Activated B cell treated with CpG ODN at 0.5 μM for 24 hours (primary cell): ENCODE results near the gene PFN1. TPM values are rescaled to one million over a fixed set of nuclear protein-coding genes. Genes with fewer than 3 reads are reported as not detected.
"Not testable (repeated sequence)": the region's sequence is repeated elsewhere in the genome, so short reads cannot be mapped to it uniquely, and the experiment has no call there.

Experiments used
- ATAC-seq: fragments of 200-7000 bp; cut with Tn5 transposase; one replicate; pipeline ENCODE4 v1.10.0; 2021; ENCODE audit warnings: low read depth, mild to moderate bottlenecking, moderate library complexity
- CTCF ChIA-PET: fragments of 350-600 bp; sonication (Branson Sonifier 250); formaldehyde crosslinking; loops from one replicate; lab custom pipeline; 2021; ENCODE audit warnings: antibody characterized with exemption; lab: Charles Lee
- POLR2A ChIA-PET: fragments of 350-600 bp; sonication (Branson Sonifier 250); formaldehyde crosslinking; loops from one replicate; lab custom pipeline; 2021; ENCODE audit warnings: antibody characterized with exemption; lab: Charles Lee
- DNase-seq: peaks from one replicate; pipeline ENCODE4 v3.0.0; 2022
- H3K27ac Mint-ChIP-seq: one replicate; pipeline ENCODE4 v1.8.0; 2020; ENCODE audit warnings: mixed read lengths
- H3K27me3 Mint-ChIP-seq: one replicate; pipeline ENCODE4 v1.8.0; 2021; ENCODE audit warnings: mixed read lengths
- H3K36me3 Mint-ChIP-seq: one replicate; pipeline ENCODE4 v1.8.0; 2021; ENCODE audit warnings: low read depth, mixed read lengths
- H3K4me1 Mint-ChIP-seq: one replicate; pipeline ENCODE4 v1.8.0; 2021; ENCODE audit warnings: mixed read lengths
- H3K4me3 Mint-ChIP-seq: one replicate; pipeline ENCODE4 v1.8.0; 2020; ENCODE audit warnings: mild to moderate bottlenecking, mixed read lengths
- H3K9me3 Mint-ChIP-seq: one replicate; pipeline ENCODE4 v1.8.0; 2020; ENCODE audit warnings: mixed read lengths
- CTCF ChIP-seq: fragments of 200-600 bp; IDR thresholded peaks from one replicate; pipeline ENCODE4 v1.8.0; 2022; ENCODE audit warnings: antibody characterized with exemption, mild to moderate bottlenecking
- intact Hi-C: fragments of 100-400 bp; cut with micrococcal nuclease; formaldehyde crosslinking; loops from one replicate; pipeline ENCODE4 v1.15.1; 2024
- total RNA-seq: library from RNA; stranded (reverse); gene quantifications from 2 replicates; pipeline ENCODE4 v1.2.3, GENCODE V29; 2022

Gene PFN1
- total RNA-seq, 1 donor from 2014 or later: 1,072 TPM

GRCh38 chr17:4933646-4934045 lies 14.7 kb downstream of the PFN1 start:
- no peak for TF ChIP-seq CTCF
- ATAC-seq (no peak), DNase-seq (no peak)
- Mint-ChIP-seq H3K36me3 (peaks cover 22% of the 10 kb centered on the region), H3K4me3 (no peak overlapping the region), H3K9me3 (no peaks in the 10 kb centered on the region), H3K27me3 (peaks cover 15% of the 10 kb centered on the region), H3K4me1 (peaks cover 41% of the 10 kb centered on the region), H3K27ac (no peak overlapping the region)
- CTCF ChIA-PET: no interaction called here
- POLR2A ChIA-PET: interaction anchor here (0.6 to 1.2 kb wide), 3 partner anchors 15 to 833 kb away, joined by 4 to 6 read pairs (median 4); partner anchors contain the start of gene PFN1
- intact Hi-C loops: loop anchor here (5.0 kb wide), 1 partner anchor 34 kb away; the partner anchor contains the start of gene SPAG7

- H3K36me3 Mint-ChIP-seq: peaks cover 15% of the 10 kb centered on the region
- no peak overlapping the region for H3K4me3 Mint-ChIP-seq
- ATAC-seq: no peak
- peaks cover 35% of the 10 kb centered on the region for H3K4me1 Mint-ChIP-seq
- ChIA-PET POLR2A (interaction anchor here (1.1 to 1.7 kb wide), 5 partner anchors 12 to 84 kb away, joined by 3 to 9 read pairs (median 5); partner anchors contain the start of genes C17orf107, PFN1 and SPAG7), CTCF (no interaction called here)
- H3K27ac Mint-ChIP-seq: no peak overlapping the region
- intact Hi-C loops: loop anchor here (5.0 kb wide), 1 partner anchor 35 kb away; the partner anchor contains the start of gene SPAG7
- peaks cover 15% of the 10 kb centered on the region for H3K27me3 Mint-ChIP-seq
- no peak for DNase-seq
- TF ChIP-seq CTCF: no peak
- H3K9me3 Mint-ChIP-seq: no peaks in the 10 kb centered on the region
Measured at GRCh38 chr17:4932756-4933155, 15.6 kb downstream of the PFN1 start.

- peaks cover 33% of the 10 kb centered on the region for H3K4me1 Mint-ChIP-seq
- no peak for TF ChIP-seq CTCF
- CTCF ChIA-PET: no interaction called here
- DNase-seq (no peak), ATAC-seq (peak; percentile 49)
- peaks cover 7% of the 10 kb centered on the region for H3K36me3 Mint-ChIP-seq
- no peak within 1 kb of the TSS for H3K27ac Mint-ChIP-seq
- H3K27me3 Mint-ChIP-seq: peaks cover 15% of the 10 kb centered on the region
- H3K9me3 Mint-ChIP-seq: no peaks in the 10 kb centered on the region
- POLR2A ChIA-PET: interaction anchor here (0.6 to 1.7 kb wide), 7 partner anchors 12 to 104 kb away, joined by 3 to 9 read pairs (median 7); partner anchors contain the start of genes PFN1 and SPAG7
- H3K4me3 Mint-ChIP-seq: peak within 1 kb of the TSS; percentile 24
- intact Hi-C loops: loop anchor here (5.0 kb wide), 1 partner anchor 35 kb away; the partner anchor contains the start of gene SPAG7
Measured at GRCh38 chr17:4931963-4932362, 16.4 kb downstream of the PFN1 start, which contains the start of gene GP1BA. Gene GP1BA (plus strand): TSS chr17:4932277. CDS start chr17:4932605, 328 bp downstream.

GRCh38 chr17:4928881-4929280 lies 19.4 kb downstream of the PFN1 start:
- TF ChIP-seq CTCF: no peak
- no peak overlapping the region for H3K27ac Mint-ChIP-seq
- intact Hi-C loops: no loop called here
- no peaks in the 10 kb centered on the region for H3K36me3 Mint-ChIP-seq
- no peaks in the 10 kb centered on the region for H3K9me3 Mint-ChIP-seq
- no peak for ATAC-seq
- DNase-seq: no peak
- ChIA-PET CTCF (interaction anchor here (1.1 kb wide), 1 partner anchor 11 kb away, joined by 3 read pairs; the partner anchor contains the start of genes RNF167 and SLC25A11), POLR2A (interaction anchor here (0.6 kb wide), 1 partner anchor 740 kb away, joined by 3 read pairs; no protein-coding TSS in a partner anchor)
- peaks cover 10% of the 10 kb centered on the region for H3K27me3 Mint-ChIP-seq
- no peak overlapping the region for H3K4me3 Mint-ChIP-seq
- peaks cover 22% of the 10 kb centered on the region for H3K4me1 Mint-ChIP-seq

- POLR2A ChIA-PET, H3K9me3 Mint-ChIP-seq: not testable (repeated sequence)
Measured at GRCh38 chr17:4926577-4927335, 21.6 kb downstream of the PFN1 start.

More at GRCh38 chr17:4926577-4927335, 21.6 kb downstream of the PFN1 start:
- H3K36me3 Mint-ChIP-seq, ATAC-seq, H3K27ac Mint-ChIP-seq, H3K4me1 Mint-ChIP-seq, H3K4me3 Mint-ChIP-seq, DNase-seq, CTCF ChIA-PET, H3K27me3 Mint-ChIP-seq, intact Hi-C loops: not testable (repeated sequence)
